ENCODE measurements around the gene KDM2A.

Gene KDM2A

DNA sequence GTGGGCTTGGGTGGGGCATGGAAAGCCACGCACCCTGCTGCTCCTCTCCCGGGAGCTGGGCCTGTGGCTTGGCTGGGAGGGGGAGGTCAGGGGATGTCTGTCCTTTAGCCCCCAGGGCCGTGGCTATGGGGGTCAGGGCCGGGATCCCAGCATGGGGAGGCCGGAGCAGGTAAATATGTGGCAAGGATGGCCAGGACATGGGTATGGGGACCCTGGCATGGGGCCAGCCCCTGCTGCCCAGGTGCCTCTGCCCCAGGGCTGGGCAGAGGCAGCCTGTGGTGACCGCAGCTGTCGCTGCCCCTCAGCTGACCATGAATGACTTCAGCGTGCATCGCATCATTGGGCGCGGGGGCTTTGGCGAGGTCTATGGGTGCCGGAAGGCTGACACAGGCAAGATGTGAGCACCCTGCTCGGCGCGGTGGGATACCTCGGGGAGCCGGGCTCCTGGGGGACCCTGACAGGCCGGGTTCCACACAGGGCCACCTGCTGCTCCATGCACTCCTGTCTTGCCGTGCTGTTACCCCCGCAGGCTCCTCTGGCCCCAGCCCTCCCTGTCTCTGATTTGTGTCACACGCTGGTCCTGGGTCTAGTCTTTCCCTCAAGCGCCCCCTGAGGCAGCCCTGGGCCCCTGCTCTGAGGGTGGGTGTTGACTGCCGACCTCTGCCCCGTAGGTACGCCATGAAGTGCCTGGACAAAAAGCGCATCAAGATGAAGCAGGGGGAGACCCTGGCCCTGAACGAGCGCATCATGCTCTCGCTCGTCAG, 161.9 kb downstream of the KDM2A start:
- Histone ChIP-seq H3K4me2 (ENCODE audit: low read depth, low read length, poor library complexity, severe bottlenecking) (no peak overlapping the region), H3K4me3 (ENCODE audit: low read length, poor library complexity, severe bottlenecking) (no peak overlapping the region), H3K36me3 (ENCODE audit: insufficient read depth, low read length) (peaks cover 83% of the 10 kb centered on the region), H3K79me2 (ENCODE audit: insufficient read depth, low read length) (peaks cover 70% of the 10 kb centered on the region), H3K4me1 (ENCODE audit: insufficient read depth, low read length, poor library complexity, severe bottlenecking) (peaks cover 38% of the 10 kb centered on the region), H3K9me2 (replicated peaks; ENCODE audit: low read depth, low read length) (no peaks in the 10 kb centered on the region), H3K27me3 (ENCODE audit: insufficient read depth, low read length, poor library complexity, severe bottlenecking) (no peaks in the 10 kb centered on the region), H3K9me3 (ENCODE audit: insufficient read depth, low read depth, low read length) (no peaks in the 10 kb centered on the region), H3F3A (ENCODE audit: low read depth) (peaks cover 11% of the 10 kb centered on the region; the same call in 1 of the 2 replicates), H4K20me1 (ENCODE audit: insufficient read depth, low read length, poor library complexity, severe bottlenecking) (peaks cover 4% of the 10 kb centered on the region), H3K9ac (ENCODE audit: low read depth, low read length, poor library complexity, severe bottlenecking) (no peak overlapping the region), H2AFZ (ENCODE audit: low read length) (no peak overlapping the region)
- TF ChIP-seq, protein P1, sequence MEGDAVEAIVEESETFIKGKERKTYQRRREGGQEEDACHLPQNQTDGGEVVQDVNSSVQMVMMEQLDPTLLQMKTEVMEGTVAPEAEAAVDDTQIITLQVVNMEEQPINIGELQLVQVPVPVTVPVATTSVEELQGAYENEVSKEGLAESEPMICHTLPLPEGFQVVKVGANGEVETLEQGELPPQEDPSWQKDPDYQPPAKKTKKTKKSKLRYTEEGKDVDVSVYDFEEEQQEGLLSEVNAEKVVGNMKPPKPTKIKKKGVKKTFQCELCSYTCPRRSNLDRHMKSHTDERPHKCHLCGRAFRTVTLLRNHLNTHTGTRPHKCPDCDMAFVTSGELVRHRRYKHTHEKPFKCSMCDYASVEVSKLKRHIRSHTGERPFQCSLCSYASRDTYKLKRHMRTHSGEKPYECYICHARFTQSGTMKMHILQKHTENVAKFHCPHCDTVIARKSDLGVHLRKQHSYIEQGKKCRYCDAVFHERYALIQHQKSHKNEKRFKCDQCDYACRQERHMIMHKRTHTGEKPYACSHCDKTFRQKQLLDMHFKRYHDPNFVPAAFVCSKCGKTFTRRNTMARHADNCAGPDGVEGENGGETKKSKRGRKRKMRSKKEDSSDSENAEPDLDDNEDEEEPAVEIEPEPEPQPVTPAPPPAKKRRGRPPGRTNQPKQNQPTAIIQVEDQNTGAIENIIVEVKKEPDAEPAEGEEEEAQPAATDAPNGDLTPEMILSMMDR (conservative IDR thresholded peaks at IDR 0.05; ENCODE audit: low read length) = no peak
- no peak for TF ChIP-seq EZH2phosphoT487 (IDR thresholded peaks at IDR 0.05; ENCODE audit: borderline replicate concordance)

DNA sequence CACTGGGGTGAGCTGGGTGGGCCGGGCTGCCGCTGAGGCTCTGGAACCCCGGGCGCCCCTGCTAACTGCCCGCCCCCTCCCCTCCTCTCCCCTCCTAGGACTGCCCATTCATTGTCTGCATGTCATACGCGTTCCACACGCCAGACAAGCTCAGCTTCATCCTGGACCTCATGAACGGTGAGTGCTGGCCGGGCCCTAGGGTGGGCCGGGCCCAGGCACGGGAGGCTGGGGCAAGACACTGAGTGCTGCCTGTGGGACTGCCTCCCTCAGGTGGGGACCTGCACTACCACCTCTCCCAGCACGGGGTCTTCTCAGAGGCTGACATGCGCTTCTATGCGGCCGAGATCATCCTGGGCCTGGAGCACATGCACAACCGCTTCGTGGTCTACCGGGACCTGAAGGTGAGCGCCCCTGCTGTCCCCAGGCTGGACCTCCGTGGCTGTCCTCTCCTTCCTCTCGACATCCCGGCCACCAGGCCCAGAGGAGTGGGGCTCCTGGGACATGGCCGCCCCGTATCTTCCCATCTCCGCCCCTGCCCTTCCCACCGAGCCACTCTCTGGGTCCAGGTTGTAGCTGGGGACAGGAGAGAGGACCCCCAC, 162.6 kb downstream of the KDM2A start:
- Histone ChIP-seq H4K20me1 (ENCODE audit: insufficient read depth, low read length, poor library complexity, severe bottlenecking) (peaks cover 4% of the 10 kb centered on the region), H3K4me2 (ENCODE audit: low read depth, low read length, poor library complexity, severe bottlenecking) (no peak overlapping the region), H3F3A (ENCODE audit: low read depth) (peaks cover 6% of the 10 kb centered on the region; the same call in 1 of the 2 replicates), H3K79me2 (ENCODE audit: insufficient read depth, low read length) (peaks cover 70% of the 10 kb centered on the region), H2AFZ (ENCODE audit: low read length) (no peak overlapping the region), H3K36me3 (ENCODE audit: insufficient read depth, low read length) (peaks cover 89% of the 10 kb centered on the region), H3K9me3 (ENCODE audit: insufficient read depth, low read depth, low read length) (no peaks in the 10 kb centered on the region), H3K27me3 (ENCODE audit: insufficient read depth, low read length, poor library complexity, severe bottlenecking) (no peaks in the 10 kb centered on the region), H3K4me1 (ENCODE audit: insufficient read depth, low read length, poor library complexity, severe bottlenecking) (peaks cover 35% of the 10 kb centered on the region), H3K9ac (ENCODE audit: low read depth, low read length, poor library complexity, severe bottlenecking) (no peak overlapping the region), H3K4me3 (ENCODE audit: low read length, poor library complexity, severe bottlenecking) (no peak overlapping the region), H3K9me2 (replicated peaks; ENCODE audit: low read depth, low read length) (no peaks in the 10 kb centered on the region)
- no peak for TF ChIP-seq EZH2phosphoT487 (IDR thresholded peaks at IDR 0.05; ENCODE audit: borderline replicate concordance)
- TF ChIP-seq, protein P1 (conservative IDR thresholded peaks at IDR 0.05; ENCODE audit: low read length) = no peak

DNA sequence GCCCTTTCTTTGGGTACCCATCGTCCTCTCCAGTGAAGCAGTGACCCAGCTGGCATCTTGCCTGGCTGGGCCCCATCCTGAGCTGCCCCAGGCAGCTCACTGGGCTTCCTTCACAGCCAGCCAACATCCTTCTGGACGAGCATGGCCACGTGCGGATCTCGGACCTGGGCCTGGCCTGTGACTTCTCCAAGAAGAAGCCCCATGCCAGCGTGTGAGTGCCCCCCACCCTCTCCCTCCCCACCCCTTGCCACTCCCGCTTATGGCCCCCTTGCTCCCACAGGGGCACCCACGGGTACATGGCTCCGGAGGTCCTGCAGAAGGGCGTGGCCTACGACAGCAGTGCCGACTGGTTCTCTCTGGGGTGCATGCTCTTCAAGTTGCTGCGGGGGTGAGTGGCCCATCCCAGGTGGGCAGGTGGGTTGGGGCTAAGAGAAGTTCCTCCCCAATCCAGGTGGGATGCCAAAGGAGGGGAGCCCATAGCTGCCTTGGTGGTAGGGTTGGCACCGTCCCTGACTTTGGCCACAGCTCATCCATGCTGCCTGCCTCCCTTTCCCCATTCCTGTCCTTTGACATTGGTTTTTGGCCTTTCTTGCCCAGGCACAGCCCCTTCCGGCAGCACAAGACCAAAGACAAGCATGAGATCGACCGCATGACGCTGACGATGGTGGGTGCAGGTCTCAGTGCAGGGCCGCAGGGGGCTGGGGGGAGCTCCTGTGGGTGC, 163.3 kb downstream of the KDM2A start:
- Histone ChIP-seq H3K4me1 (ENCODE audit: insufficient read depth, low read length, poor library complexity, severe bottlenecking) (peaks cover 35% of the 10 kb centered on the region), H2AFZ (ENCODE audit: low read length) (no peak overlapping the region), H3K9ac (ENCODE audit: low read depth, low read length, poor library complexity, severe bottlenecking) (no peak overlapping the region), H3K4me3 (ENCODE audit: low read length, poor library complexity, severe bottlenecking) (no peak overlapping the region), H3K36me3 (ENCODE audit: insufficient read depth, low read length) (peaks cover 92% of the 10 kb centered on the region), H3K27me3 (ENCODE audit: insufficient read depth, low read length, poor library complexity, severe bottlenecking) (no peaks in the 10 kb centered on the region), H3K79me2 (ENCODE audit: insufficient read depth, low read length) (peaks cover 70% of the 10 kb centered on the region), H3F3A (ENCODE audit: low read depth) (no peaks in the 10 kb centered on the region), H3K9me3 (ENCODE audit: insufficient read depth, low read depth, low read length) (no peaks in the 10 kb centered on the region), H3K9me2 (replicated peaks; ENCODE audit: low read depth, low read length) (no peaks in the 10 kb centered on the region), H3K4me2 (ENCODE audit: low read depth, low read length, poor library complexity, severe bottlenecking) (no peak overlapping the region), H4K20me1 (ENCODE audit: insufficient read depth, low read length, poor library complexity, severe bottlenecking) (peaks cover 4% of the 10 kb centered on the region)
- TF ChIP-seq EZH2phosphoT487 (IDR thresholded peaks at IDR 0.05; ENCODE audit: borderline replicate concordance) = no peak
- TF ChIP-seq, protein P1 (conservative IDR thresholded peaks at IDR 0.05; ENCODE audit: low read length) = no peak
